A549 treated with dexamethasone at 1 μM for 4 hours (cell line): ENCODE measurements around the gene VSNL1. TPM values are rescaled to one million over a fixed set of nuclear protein-coding genes. Genes with fewer than 3 reads are reported as not detected.

Experiments
- total RNA-seq: library from RNA; stranded (reverse); fragments of 200-300 nt; extraction: Qiagen RNA extraction; gene quantifications from 5 replicates; pipeline ENCODE4 v1.2.3, GENCODE V29; 2022

The VSNL1 gene
- not detected in 5 replicates for total RNA-seq

DNA sequence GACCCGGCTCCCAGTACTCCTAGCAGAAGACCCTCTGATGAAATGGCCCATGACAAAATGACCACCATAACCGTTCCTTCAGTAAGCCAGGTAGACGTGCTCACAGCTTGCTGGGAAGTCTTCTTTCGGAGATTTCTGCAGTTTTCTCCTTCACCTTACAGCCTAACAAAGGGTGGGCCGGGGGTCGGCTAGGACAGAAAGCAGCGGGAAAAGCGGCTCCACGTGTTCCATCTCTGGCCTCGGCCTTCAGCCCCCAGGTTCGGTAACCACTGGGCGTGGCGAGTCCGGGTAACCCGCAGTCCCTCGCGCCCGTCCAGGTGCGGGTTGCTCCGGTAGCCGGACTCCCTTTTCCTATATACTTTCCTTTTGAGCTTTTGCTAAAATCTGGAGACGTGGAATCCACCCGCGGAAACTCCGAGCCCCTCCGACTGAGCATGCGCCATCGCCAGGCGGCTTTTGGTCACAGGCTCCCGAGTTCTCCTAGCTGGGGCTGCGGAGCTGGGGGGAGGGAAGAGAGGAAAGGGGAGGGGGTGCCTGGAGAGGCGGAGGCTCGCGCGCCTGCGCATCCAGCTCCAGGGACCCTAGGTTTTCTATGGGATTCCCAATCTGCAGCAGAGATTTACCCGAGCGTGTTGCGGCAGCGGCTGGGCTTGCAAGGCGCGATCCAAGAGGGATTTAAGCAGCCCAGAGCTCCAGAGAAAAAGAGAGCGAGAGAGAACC is at the start of gene VSNL1:
VSNL1 (plus strand) TSS at position 604 of the 720 bp plus-strand sequence. CDS start 51,379 bp downstream, outside the sequence.

DNA sequence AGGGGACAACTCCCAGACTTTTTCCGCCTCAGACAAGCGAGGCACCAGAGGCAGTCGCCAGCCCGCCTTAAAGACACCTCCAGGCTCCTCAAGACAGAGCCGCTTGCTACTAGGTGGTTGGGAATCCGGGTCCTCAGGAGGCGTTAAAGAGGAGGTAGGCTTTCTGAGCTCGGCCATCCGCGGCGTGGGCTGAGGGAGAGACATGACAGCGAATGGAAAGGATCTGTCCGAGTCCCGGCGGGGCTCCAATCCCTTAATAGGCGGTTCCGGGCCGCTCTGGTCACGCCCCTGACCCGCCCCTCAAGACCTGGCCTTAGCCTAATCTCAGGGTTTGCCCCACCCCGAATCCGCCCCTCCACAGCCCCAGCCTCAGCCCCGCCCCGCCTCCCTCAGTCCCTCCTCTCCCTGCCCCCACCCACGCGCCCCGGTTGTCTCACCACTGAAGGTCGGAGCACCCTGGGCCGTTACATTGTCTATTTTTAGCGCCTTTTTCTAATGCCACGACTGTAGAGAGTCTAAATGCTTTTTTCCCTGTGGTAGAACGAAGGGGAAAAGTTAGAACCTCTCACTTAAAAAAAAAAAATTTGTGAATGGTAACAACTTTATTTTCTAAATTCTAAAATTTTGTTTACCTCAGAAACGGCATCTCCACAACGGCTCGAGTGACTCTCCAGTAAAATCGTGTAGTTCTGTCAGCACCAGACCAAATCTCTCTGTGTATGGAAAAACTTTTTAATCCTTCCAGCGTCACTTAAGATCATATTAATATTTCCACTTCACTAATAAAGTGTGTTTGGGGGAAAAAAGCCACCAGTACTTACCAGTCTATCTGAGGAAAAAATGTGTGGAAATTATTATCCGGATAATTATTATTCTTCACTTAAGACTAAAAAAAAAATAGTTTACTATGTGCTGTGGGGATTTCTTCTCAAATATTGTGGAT is 22.0 kb upstream of the VSNL1 start, which contains the start of gene RAD51AP2:
RAD51AP2 (minus strand) TSS at position 229 of the 943 bp plus-strand sequence; CDS start at position 204, 25 bp downstream.

Other genes starting within 250 kb of the VSNL1 start
- not detected in 5 replicates for gene RAD51AP2, start 22.3 kb upstream of the VSNL1 start, total RNA-seq
- gene SMC6, start 213.1 kb downstream of the VSNL1 start, total RNA-seq: 24.8 to 37.4 TPM (median 31.1 TPM) in 5 replicates
- 8.1 to 14.9 TPM (median 12.4 TPM) in 5 replicates for gene GEN1, start 213.4 kb downstream of the VSNL1 start, total RNA-seq